NOMO-1 treated with DMSO at 0.1 percent for 48 hours (cell line): ENCODE results near the gene SORL1-AS1.

Experiments
- DNase-seq: peaks from one replicate; lab custom pipeline; 2025; ENCODE audit not compliant: unreplicated experiment; lab: John Stamatoyannopoulos, UW

Gene SORL1-AS1

GRCh38 chr11:121476379-121477032 is 23.7 kb upstream of the SORL1-AS1 start:
- no peak for DNase-seq

GRCh38 chr11:121474680-121475079 is 21.9 kb upstream of the SORL1-AS1 start:
- DNase-seq = no peak

GRCh38 chr11:121473064-121473777 is 20.5 kb upstream of the SORL1-AS1 start:
- DNase-seq = no peak

DNA sequence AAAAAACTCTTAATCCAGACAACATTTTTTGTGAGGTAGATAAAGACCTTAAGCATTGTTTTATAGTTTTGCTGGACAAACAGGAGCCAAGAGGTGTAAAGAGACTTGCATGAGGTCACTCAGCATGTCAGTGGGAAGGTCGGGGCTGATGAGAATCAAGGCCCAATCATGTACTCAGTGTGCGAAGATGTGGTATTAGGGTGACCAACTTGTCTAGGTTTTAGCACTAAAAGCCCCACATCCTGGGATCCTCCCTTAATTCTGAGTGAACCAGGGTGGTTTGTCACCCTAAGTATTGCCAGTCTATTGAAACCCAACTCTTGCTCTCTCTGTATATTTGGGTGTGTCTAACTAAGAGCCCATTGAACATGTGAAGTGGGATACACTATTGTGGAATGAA is 19.5 kb upstream of the SORL1-AS1 start:
- DNase-seq = no peak

DNA sequence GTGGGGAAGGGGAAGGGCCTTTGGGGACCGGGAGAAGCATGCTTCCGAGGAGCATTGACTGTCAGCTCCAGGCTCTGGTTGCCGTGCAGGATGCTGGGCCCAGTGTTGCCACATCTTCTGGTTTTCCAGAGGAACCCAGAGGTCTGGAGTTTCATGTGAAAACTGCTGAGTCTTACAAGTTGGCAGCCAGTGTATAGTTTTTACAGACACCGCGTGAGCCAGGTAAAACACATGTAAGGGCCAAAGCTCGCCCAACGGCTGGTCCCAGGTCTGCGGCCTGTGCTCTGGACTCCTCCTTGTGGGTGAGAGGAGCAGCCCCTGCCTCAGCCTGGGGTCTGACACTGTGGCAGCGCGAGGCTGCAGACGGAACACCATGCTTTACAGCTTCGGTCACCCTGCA is 18.4 kb upstream of the SORL1-AS1 start:
- no peak for DNase-seq

DNA sequence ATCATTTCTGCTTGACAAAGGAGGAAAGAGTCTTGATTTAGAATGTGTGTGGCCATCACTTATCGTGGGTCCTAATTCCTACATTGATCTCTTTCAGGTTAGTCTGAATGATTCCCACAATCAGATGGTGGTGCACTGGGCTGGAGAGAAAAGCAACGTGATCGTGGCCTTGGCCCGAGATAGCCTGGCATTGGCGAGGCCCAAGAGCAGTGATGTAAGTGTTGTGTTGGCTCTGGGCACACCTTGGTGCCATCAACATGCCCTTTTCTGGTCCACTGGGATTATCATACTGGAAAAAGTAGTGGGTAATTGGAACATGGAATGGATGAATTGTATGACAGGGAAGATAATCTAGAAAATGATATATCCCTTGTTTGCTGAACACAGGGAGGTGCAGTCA is 17.1 kb upstream of the SORL1-AS1 start:
- DNase-seq = no peak

GRCh38 chr11:121467965-121468364 is 15.2 kb upstream of the SORL1-AS1 start:
- DNase-seq = no peak

DNA sequence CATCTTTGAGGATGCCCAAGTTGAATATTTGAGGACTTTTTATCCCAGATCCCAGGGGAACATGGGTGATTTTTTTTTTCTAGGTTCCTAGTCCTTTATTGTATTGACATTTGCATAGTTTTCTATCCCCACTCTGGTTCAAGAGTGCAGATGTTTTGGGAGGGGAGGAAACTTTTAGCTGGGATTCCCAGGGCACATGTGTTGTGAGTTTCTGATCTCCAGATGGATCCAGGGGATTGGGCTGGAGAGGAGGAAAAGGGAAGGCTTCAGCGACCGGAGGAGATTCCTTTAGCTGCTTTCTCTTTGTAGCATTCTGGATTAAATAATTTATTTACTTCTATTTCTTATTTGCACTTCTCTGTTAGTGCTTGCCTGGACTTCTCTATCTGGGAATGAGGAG is 14.7 kb upstream of the SORL1-AS1 start:
- no peak for DNase-seq

GRCh38 chr11:121466063-121466794 is 13.5 kb upstream of the SORL1-AS1 start:
- DNase-seq = no peak

GRCh38 chr11:121465709-121466062 is 12.9 kb upstream of the SORL1-AS1 start:
- no peak for DNase-seq

- DNase-seq = peak; percentile 57
These were observed 11.7 kb upstream of the SORL1-AS1 start for GRCh38 chr11:121464352-121464946.

DNA sequence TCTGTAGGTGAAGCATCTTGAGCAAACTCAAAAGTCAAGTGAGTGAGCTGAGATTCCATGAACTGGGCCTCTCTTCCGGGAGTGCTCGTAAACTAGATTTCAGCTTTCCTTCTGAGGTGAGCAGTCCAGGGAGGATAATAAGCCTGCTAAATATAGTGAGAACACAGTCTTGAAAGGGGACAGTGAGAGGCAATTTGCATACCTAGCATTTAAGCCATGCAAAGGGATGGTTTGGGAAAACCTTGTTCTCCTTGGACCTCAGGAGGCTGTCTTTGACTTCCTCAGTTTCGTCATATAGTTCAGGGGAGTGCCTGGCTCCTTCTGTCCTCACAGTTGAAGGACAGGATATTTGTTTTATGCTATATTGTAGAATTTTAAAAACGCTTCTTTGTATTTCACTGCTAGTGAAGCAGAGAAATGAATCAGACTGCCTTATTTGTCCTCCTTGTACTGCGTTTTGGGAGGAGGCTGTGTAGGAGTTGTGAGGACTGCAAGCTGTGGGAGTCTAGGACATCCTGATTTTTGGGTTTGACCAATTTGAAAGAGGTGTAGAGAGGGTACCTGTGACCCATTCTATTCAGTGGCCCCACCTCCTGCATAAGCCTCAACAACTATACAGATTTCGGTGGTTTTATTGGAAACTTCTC is 11.0 kb upstream of the SORL1-AS1 start:
- DNase-seq = no peak

- DNase-seq = no peak
These were observed 9.1 kb upstream of the SORL1-AS1 start for GRCh38 chr11:121461843-121462242.

- no peak for DNase-seq
These were observed 8.3 kb upstream of the SORL1-AS1 start for GRCh38 chr11:121460941-121461514.

DNA sequence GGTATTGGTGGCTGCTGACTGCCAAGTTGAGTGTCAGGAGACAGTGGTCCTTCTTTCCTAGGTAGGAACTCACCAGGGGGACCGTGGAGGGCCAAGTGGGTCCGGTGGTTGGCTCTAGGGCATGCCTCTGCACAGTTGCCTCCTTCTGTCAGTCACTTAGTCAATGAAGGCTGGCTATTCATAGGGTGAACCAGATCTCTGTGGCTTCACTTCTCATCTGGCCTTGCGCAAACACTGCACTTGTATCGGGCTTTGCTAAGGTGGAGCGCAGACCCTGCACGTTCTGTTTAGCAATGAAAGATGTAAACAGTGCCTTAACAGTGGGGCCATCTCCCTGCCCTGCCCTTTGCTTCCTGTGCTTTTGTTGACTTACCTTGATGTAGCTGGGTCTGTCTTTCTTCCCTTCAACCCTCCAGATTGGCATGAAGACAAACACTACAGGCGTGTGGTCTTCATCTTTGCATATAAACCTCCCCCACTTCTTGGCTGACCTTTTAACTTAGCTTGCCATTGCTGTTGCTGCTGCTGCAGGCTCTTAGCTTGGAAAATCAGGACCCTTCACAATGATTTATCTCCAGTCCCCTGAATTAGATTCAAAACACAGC is 6.7 kb upstream of the SORL1-AS1 start:
- peak; percentile 46 for DNase-seq

- DNase-seq = no peak
These were observed 5.8 kb upstream of the SORL1-AS1 start for GRCh38 chr11:121458551-121458950.

GRCh38 chr11:121456816-121457431 is 4.2 kb upstream of the SORL1-AS1 start:
- no peak for DNase-seq

DNA sequence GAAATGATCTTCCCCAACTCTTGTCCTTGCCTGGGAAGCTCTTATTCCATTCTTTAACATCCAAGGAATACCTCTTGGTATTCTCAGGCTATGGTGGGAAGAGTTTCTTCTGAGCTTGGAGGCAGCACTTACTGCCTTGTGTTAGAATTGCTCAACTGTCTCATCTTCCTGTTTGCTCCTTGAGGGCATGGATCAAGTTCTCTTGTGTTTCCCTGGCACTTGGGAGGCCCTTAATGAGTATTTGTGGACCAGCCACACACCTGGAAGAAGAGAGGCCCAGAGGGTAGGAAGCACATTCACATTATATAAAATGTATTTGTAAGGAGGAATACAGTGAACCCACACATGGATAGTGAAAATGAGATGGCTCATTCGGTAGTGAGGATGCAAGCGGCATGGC is 3.4 kb upstream of the SORL1-AS1 start:
- no peak for DNase-seq

DNA sequence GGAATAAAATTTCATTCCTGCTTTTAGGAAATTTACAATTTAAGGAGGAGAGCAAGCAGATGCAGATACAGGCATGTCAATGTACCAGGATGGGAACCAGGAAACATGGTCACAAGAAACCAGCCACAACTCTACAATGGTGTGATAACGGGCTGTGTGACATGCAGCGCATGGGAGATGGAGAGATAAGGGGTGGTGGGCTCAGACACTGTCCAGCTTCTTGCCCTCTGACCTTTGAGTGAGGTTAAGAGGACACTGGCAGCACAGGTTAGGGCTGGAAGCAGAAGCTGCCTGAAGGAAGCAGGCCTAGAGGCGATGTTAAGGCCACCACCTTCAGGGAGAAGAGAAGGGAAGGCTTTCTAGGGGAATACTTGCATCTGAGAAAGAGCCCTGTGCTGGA is 2.3 kb upstream of the SORL1-AS1 start:
- no peak for DNase-seq
